D721Med (cell line): ENCODE data around the gene APIP.
A peak's percentile ranks its signal among the peaks of the same experiment; 100 is the strongest.

Source experiments
- DNase-seq: peaks from one replicate; pipeline ENCODE4 v3.0.0; 2011; ENCODE audit warnings: low spot score; ENCODE audit not compliant: insufficient read length
- FAIRE-seq: peaks from 2 replicates; lab custom pipeline; 2011; peaks lifted over from hg19 to GRCh38; lab: Jason Lieb, UNC
- CTCF ChIP-seq: IDR thresholded peaks from 2 replicates; pipeline ENCODE4 v1.5.1; 2012; ENCODE audit warnings: mild to moderate bottlenecking, control low read depth; ENCODE audit not compliant: insufficient read depth; ENCODE audit errors: missing control alignments

APIP gene

GRCh38 chr11:34916015-34916842 is at the start of gene APIP, which contains the start of gene PDHX:
Gene APIP (minus strand): TSS chr11:34916379. CDS start chr11:34916284, 95 bp downstream.
Gene PDHX (plus strand): TSS chr11:34916618. CDS start chr11:34916656, 38 bp downstream.
- DNase-seq (peak; percentile 82), FAIRE-seq (no peak)
- TF ChIP-seq CTCF, result no peak

- DNase-seq, result no peak
- TF ChIP-seq CTCF, result no peak
- FAIRE-seq, result no peak
Observed at GRCh38 chr11:34964610-34965331, 48.6 kb upstream of the APIP start.

GRCh38 chr11:34963351-34963750 is 47.2 kb upstream of the APIP start:
- FAIRE-seq, result no peak
- no peak for DNase-seq
- no peak for TF ChIP-seq CTCF

GRCh38 chr11:34962034-34962433 is 45.9 kb upstream of the APIP start:
- no peak for TF ChIP-seq CTCF
- no peak for DNase-seq
- peak; percentile 81 for FAIRE-seq

GRCh38 chr11:34960277-34960676 is 44.1 kb upstream of the APIP start:
- TF ChIP-seq CTCF, result no peak
- no peak for FAIRE-seq
- DNase-seq, result no peak

GRCh38 chr11:34959770-34960169 is 43.6 kb upstream of the APIP start:
- FAIRE-seq (no peak), DNase-seq (no peak)
- no peak for TF ChIP-seq CTCF
